Measurements from ENCODE around the gene ZBTB40. TPM values are rescaled to one million over a fixed set of nuclear protein-coding genes. Genes with fewer than 3 reads are reported as not detected.
A peak's percentile ranks its signal among the peaks of the same experiment; 100 is the strongest.

ZBTB40 gene
- polyA plus RNA-seq, 3 donors: 1.1 to 17.8 (median 1.3) TPM

DNA sequence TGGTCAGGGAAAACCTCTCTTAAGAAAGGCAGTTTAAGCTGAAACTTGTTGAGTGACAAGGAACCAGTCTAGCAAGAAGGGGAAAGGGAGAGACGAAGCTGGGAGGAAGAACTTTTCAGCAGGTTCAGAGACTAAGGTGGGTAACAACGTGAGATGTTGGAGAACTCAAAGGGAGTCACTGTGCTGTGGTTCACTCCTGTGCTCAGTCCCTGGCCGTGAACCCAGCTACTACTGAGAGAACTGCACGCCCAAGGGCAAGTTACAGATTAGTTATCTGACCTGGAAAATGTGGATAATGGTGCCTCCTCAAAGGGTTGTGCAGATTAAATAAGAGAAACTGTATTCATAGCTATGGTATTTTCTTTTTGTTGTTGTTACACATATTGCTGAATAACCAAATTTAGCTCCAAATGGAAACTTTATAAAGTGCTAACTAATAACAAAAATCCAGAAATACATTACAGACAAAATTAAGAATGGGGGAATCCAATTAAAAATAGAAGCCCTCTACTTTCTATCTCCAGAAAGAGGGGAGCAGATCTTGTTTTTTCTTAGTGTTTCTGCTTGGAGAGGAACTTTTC lies 2.9 kb downstream of the ZBTB40 start:
- H3K9ac ChIP-seq (ENCODE audit: insufficient read depth, low read length, poor library complexity, severe bottlenecking): no peak overlapping the region
- H3K27me3 ChIP-seq (ENCODE audit: control insufficient read depth in 2 of 2, insufficient read depth in 2 of 2, low read length in 2 of 2): no peaks in the 10 kb centered on the region
- H3K4me3 Mint-ChIP-seq: no peak overlapping the region
- no peak overlapping the region for H3K4me2 ChIP-seq (replicated peaks; ENCODE audit: extremely low read depth, low read length, poor library complexity, severe bottlenecking)
- H3K9me3 ChIP-seq (replicated peaks in 1 of 2; ENCODE audit: control insufficient read depth in 1 of 2, insufficient read depth in 1 of 2, low read length in 2 of 2): no peaks in the 10 kb centered on the region
- no peak overlapping the region for H2AFZ ChIP-seq (ENCODE audit: insufficient read depth, low read depth, low read length, poor library complexity, severe bottlenecking)
- 85% methylated on average over 2 of the region's 4 CpGs for WGBS (ENCODE audit: insufficient coverage)
- no peak overlapping the region for H3K4me3 ChIP-seq (replicated peaks in 1 of 3; ENCODE audit: low read depth in 2 of 3, low read length in 3 of 3)
- peaks cover 22% of the 10 kb centered on the region for H4K20me1 ChIP-seq (ENCODE audit: insufficient read depth, low read length)
- H3K27ac ChIP-seq (ENCODE audit: low read depth in 1 of 2, low read length in 2 of 2): no peak overlapping the region
- intact Hi-C loops (cut with micrococcal nuclease): no loop called here
- peaks cover 2 to 4% of the 10 kb centered on the region in 2 donors for H3K36me3 ChIP-seq (replicated peaks in 1 of 2; ENCODE audit: control insufficient read depth in 1 of 2, insufficient read depth in 2 of 2, low read length in 2 of 2)
- TF ChIP-seq, protein P1, sequence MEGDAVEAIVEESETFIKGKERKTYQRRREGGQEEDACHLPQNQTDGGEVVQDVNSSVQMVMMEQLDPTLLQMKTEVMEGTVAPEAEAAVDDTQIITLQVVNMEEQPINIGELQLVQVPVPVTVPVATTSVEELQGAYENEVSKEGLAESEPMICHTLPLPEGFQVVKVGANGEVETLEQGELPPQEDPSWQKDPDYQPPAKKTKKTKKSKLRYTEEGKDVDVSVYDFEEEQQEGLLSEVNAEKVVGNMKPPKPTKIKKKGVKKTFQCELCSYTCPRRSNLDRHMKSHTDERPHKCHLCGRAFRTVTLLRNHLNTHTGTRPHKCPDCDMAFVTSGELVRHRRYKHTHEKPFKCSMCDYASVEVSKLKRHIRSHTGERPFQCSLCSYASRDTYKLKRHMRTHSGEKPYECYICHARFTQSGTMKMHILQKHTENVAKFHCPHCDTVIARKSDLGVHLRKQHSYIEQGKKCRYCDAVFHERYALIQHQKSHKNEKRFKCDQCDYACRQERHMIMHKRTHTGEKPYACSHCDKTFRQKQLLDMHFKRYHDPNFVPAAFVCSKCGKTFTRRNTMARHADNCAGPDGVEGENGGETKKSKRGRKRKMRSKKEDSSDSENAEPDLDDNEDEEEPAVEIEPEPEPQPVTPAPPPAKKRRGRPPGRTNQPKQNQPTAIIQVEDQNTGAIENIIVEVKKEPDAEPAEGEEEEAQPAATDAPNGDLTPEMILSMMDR (IDR thresholded peaks at IDR 0.05): no peak
- H3K27me3 Mint-ChIP-seq (ENCODE audit: low read depth in 3 of 3): no peaks in the 10 kb centered on the region
- peaks cover 59% of the 10 kb centered on the region for H3K79me2 ChIP-seq (ENCODE audit: insufficient read depth, low read length)
- peaks cover 3 to 5% of the 10 kb centered on the region in 2 donors for H3K36me3 Mint-ChIP-seq
- no peak overlapping the region for H3K27ac Mint-ChIP-seq
- peaks cover 21% of the 10 kb centered on the region for H3K4me1 Mint-ChIP-seq
- peaks cover 13 to 19% of the 10 kb centered on the region in 2 donors for H3K4me1 ChIP-seq (ENCODE audit: control insufficient read depth in 1 of 2, insufficient read depth in 2 of 2, low read length in 2 of 2)
- peaks cover 0 to 3% (median 0%) of the 10 kb centered on the region in 7 donors for H3K9me3 Mint-ChIP-seq
- no peak for DNase-seq

- Histone ChIP-seq H3K79me2 (ENCODE audit: insufficient read depth, low read length) (peaks cover 74% of the 10 kb centered on the region), H3K27ac (ENCODE audit: low read depth in 1 of 2, low read length in 2 of 2) (no peak overlapping the region)
Measured at GRCh38 chr1:22457345-22457744, 5.7 kb downstream of the ZBTB40 start.

More at GRCh38 chr1:22457345-22457744, 5.7 kb downstream of the ZBTB40 start:
- Mint-ChIP-seq H3K27ac (peak overlapping the region in 1 of 7 donors; percentile 45), H3K4me1 (peaks cover 26% of the 10 kb centered on the region), H3K36me3 (peaks cover 6% of the 10 kb centered on the region in 2 donors), H3K9me3 (no peaks in the 10 kb centered on the region), H3K27me3 (ENCODE audit: low read depth in 3 of 3) (peaks cover 0 to 1% (median 0%) of the 10 kb centered on the region in 3 donors), H3K4me3 (no peak overlapping the region)
- TF ChIP-seq, protein P1 (IDR thresholded peaks at IDR 0.05): no peak
- H3K9me3 ChIP-seq (replicated peaks in 1 of 2; ENCODE audit: control insufficient read depth in 1 of 2, insufficient read depth in 1 of 2, low read length in 2 of 2): no peaks in the 10 kb centered on the region
- no peak for DNase-seq
- H3K4me2 ChIP-seq (replicated peaks; ENCODE audit: extremely low read depth, low read length, poor library complexity, severe bottlenecking): no peak overlapping the region
- no peaks in the 10 kb centered on the region for H3K27me3 ChIP-seq (ENCODE audit: control insufficient read depth in 2 of 2, insufficient read depth in 2 of 2, low read length in 2 of 2)
- H3K9ac ChIP-seq (ENCODE audit: insufficient read depth, low read length, poor library complexity, severe bottlenecking): no peak overlapping the region
- peaks cover 6 to 9% of the 10 kb centered on the region in 2 donors for H3K4me1 ChIP-seq (ENCODE audit: control insufficient read depth in 1 of 2, insufficient read depth in 2 of 2, low read length in 2 of 2)
- no peak overlapping the region for H2AFZ ChIP-seq (ENCODE audit: insufficient read depth, low read depth, low read length, poor library complexity, severe bottlenecking)
- no peak overlapping the region for H3K4me3 ChIP-seq (replicated peaks in 1 of 3; ENCODE audit: low read depth in 2 of 3, low read length in 3 of 3)
- H3K36me3 ChIP-seq (replicated peaks in 1 of 2; ENCODE audit: control insufficient read depth in 1 of 2, insufficient read depth in 2 of 2, low read length in 2 of 2): peaks cover 2 to 4% of the 10 kb centered on the region in 2 donors
- WGBS (ENCODE audit: insufficient coverage): 90% methylated on average over 3 of the region's 3 CpGs
- H4K20me1 ChIP-seq (ENCODE audit: insufficient read depth, low read length): peaks cover 43% of the 10 kb centered on the region
- intact Hi-C loops (cut with micrococcal nuclease): no loop called here
